COLO668 (cell line): Measurements from ENCODE around the gene COX10.

Experiments used
- DNase-seq: peaks from one replicate; lab custom pipeline; 2025; ENCODE audit not compliant: unreplicated experiment; lab: John Stamatoyannopoulos, UW

Gene COX10

GRCh38 chr17:14070344-14070984 is 1.2 kb downstream of the COX10 start:
- DNase-seq, result no peak

- no peak for DNase-seq
Measured at GRCh38 chr17:14072881-14073280, 3.6 kb downstream of the COX10 start.

DNA sequence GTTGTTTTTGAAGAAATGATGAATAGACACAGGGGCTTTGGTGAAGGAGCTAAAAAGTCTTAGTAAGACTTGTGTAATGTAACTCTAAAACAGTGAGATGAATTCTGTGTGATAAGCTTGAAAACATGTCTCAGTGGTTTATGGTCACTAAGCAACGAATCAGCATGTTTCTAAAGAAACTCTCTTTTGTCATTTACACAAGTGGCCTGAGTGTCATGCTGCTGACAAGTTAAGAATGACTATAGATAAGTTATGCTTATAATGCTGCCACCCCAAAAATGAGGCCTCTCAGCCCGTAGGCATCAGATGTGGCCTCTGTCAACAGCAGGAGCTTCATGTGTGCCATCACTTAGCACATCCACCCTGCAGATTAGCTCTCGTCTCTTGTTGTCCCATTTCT is 8.7 kb downstream of the COX10 start:
- no peak for DNase-seq

DNA sequence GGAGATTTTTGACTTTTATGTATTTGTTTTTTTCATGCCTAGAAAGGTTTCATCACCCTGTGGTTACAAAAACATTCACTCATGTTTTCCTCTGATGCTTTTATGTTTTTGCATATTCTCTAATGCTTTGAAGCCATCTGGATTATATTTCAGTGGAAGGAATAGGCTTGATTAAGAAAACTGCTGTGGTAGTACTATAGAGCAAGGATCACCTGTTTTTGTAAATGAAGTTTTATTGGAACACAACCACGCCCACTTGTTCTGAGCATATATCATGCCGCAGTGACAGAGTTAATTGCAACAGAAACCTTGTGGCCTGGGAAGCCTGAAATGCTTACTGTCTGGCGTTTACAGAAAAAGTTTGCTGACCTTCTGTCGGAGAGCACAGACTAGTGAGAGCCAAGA is 11.5 kb downstream of the COX10 start:
- DNase-seq, result no peak

DNA sequence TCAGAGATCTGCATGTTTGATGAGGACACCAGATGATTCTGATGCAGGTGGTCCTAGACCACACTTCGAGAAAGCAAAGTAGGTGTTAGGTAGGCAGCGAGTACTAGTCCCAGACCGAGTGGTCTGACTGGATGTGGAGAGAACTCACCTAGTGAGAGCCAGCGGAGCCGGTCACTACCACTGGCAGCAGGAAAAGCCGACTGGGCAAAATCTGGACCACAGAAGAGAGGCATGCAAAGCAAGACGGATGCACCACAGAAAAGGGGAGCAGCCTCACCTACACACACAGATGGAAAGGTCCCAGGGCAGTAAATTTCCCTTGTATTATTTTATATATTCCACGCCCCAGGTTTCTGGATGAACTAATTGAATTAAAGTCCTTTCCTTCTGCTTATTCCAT is 13.5 kb downstream of the COX10 start:
- no peak for DNase-seq

GRCh38 chr17:14084955-14085354 is 15.7 kb downstream of the COX10 start:
- no peak for DNase-seq

DNA sequence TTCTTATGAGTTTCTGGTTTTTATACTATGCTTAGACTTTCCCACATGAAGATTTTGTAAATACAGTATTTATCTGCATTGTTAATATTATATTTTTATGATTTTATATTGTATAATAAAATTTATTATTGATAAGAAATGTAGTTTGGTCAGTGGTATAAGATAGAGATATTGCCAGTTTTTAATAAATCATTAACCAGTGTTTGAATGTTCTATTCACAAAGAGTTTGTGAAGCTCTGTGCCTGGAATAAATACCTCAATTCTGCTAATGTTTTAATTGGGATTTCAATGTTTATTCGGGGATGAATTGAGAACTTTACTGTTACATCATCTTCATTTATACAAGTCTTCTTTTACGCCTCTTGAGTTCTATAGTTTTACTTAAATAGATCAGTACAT is 16.9 kb downstream of the COX10 start:
- no peak for DNase-seq

DNA sequence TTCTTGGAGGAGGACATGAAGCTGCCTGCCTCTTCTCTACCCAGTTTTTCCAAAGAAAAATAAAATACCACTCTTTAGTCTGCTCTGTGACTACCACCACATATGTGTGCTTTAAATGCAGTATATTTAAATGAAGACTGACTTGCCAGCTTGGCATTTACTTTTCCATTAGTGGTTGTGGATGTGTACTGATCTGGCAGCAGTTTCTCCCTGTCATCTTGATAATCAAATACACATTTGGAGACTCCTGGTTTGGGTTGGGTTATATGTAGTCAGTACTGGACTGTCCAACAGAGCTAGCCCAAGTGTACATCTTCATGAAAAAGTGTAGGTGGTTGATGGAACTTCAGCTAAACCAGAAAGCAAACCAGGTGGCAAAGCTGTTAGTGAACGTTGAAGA is 19.9 kb downstream of the COX10 start:
- no peak for DNase-seq

GRCh38 chr17:14091367-14091766 is 22.1 kb downstream of the COX10 start:
- DNase-seq, result no peak

DNA sequence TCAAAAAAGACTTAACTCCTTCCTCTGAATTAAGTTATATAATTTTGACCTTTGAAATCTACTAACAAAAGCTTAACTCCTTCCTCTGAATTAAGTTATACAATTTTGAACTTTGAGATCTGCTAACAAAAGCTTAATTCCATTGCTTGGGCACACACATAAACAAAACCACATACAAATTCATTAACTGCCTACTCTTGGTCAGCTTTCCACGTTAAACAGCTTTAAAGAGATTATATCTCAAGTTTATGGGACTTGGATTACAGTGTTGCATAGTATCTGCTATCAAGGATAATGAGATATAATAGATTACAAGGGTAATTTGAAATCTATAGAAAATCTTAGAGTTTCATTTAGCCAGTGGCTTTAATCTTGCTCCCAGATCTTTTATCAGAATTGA is 23.5 kb downstream of the COX10 start:
- DNase-seq, result no peak

DNA sequence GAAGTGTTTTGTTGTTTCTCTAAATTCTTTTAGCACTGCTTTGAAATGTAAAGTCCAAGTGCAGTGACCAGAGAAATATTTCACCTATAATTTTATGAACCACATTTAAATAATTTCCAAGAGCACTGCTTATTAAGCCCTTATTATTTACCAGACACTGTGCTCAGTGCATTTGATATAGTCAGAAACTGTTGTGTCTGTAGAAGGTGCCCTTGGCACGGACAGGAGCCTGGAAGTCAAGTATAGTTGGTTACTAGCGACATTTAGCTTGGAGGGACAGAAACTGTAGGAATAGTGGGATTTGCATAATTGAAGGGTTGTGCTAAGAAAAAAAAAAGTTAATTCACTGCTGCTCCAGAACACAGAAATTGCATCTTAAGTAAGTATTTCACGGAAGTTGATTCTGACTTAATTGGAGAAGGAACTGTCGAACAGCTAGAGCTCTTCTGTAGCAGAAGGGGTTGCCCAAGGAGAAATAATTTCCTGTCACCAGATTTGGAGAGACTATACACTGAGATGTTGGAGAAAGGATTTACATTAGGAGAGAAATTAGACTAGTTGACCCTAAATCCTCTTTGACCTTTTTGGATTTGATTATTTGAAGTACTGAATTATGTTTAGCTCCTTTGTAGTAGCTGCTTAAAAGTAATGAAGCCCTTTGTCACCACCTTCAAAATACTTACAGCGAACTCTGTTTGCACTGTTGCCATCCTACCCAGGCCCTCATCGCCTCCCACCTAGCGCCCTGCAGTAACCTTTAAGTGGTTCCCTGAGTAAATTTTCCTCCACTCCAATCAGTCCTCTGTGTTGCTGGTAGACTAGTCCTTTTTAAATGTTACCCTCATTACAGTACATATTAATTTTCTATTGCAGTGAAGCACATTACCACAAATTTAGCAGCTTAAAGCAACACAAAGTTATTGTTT is 25.6 kb downstream of the COX10 start:
- DNase-seq, result no peak

- DNase-seq, result no peak
Measured at GRCh38 chr17:14095631-14096030, 26.3 kb downstream of the COX10 start.

DNA sequence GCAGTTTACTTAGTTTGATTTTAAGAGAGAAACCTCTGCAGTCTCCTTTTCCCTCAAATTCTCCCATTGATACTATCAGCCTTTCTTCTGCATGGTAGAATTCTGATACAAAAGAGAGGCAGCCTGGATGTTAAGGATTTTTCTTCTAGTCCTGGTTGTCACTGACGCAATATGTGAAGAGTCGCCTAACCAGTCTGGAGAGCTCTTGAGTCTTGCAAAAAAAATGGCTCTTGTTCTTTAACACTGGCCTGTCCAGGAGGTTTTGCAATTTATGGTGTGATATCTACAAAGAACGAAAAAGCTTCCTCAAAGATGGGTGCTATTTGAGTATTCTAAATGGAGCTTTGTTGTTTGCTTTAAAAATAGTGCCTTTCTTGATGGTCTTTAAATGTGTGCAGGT is 28.9 kb downstream of the COX10 start:
- no peak for DNase-seq

- DNase-seq, result no peak
Measured at GRCh38 chr17:14101976-14102375, 32.7 kb downstream of the COX10 start.

DNA sequence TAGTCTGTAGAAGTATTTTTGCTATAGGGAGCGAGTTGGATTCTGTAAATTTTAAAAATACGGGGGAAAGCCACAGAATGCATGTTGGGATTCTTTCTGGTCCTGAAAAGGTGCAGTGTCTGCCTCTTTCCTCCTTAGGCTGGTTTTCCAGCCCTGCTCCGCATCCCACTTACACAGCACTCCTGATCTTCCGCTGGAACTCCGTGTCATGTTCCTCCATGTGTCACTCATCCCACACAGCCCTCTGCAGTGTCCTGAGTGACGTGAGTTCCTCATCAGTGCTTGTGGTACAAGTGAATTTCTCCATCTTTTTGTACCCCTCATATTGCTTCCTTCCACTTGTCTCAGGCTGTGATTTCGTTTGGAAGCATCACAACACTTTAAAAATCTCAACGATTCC is 34.5 kb downstream of the COX10 start:
- no peak for DNase-seq

GRCh38 chr17:14104734-14105133 is 35.4 kb downstream of the COX10 start:
- DNase-seq, result no peak

GRCh38 chr17:14107889-14108288 is 38.6 kb downstream of the COX10 start:
- no peak for DNase-seq

DNA sequence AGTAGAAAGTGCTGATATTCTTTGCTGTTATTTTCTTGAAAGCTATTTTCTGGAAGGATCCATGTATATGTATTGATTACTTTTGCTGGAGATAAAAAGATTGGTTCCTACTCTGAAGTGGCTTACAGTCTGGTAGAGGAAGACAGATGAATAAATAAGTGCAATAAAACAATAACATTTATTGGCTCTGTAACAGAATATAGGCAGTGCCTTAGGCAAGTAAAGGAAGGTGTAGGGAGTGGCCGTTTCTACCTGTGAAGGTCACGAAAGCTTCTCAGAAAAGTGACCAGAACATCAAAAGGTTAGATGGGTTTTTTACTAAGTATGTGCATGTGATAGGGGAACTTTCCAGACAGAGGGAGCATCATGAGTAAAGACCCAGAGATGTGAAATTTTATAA is 43.1 kb downstream of the COX10 start:
- DNase-seq, result no peak

GRCh38 chr17:14113137-14113536 is 43.8 kb downstream of the COX10 start:
- no peak for DNase-seq

DNA sequence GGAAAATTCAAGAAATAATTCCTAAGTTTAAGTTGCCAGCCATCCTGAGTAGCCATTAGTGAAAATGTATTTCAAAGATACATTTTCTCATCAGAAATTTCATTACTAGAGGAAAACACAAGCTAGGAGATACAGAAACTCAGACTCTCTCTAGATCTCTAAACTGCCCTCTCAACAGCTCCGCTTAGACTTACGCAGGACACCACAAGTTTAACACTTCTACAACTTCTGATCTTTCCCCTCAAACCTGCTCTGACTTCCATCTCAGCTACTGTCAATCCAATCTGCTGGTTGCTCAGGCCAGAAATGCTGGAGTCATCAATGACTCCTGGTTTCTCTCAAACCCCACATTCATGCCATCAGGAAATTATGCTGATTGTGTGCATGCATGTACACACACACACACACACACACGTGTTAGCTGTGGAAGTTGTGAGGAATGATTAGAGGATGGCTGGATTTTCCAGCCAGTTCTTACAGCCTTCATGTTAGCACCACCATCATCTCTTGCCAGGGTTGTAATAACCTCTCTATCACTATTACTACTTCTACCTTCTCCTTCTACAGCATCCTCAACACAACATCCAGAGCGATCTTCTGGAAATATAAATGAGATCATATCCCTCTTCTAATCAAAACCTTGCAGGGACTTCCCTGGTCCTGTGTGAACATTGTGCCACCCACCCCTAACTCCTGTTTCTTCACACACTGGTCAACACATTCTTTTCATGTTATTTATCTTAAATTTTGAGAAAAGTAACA is 47.1 kb downstream of the COX10 start:
- DNase-seq, result no peak

- no peak for DNase-seq
Measured at GRCh38 chr17:14118951-14119350, 49.6 kb downstream of the COX10 start.

- no peak for DNase-seq
Measured at GRCh38 chr17:14119546-14119945, 50.2 kb downstream of the COX10 start.
